Erythroblast (primary cell): ENCODE measurements around the gene DLGAP5.

Source experiments
- GATA1 ChIP-seq: IDR thresholded peaks from 2 replicates; pipeline ENCODE4 v1.6.1; 2011; ENCODE audit warnings: low read depth, mild to moderate bottlenecking, control low read depth, low read length, moderate library complexity
- POLR2A ChIP-seq: IDR thresholded peaks from 2 replicates; pipeline ENCODE4 v1.6.1; 2011; ENCODE audit warnings: mild to moderate bottlenecking, low read length

DNA sequence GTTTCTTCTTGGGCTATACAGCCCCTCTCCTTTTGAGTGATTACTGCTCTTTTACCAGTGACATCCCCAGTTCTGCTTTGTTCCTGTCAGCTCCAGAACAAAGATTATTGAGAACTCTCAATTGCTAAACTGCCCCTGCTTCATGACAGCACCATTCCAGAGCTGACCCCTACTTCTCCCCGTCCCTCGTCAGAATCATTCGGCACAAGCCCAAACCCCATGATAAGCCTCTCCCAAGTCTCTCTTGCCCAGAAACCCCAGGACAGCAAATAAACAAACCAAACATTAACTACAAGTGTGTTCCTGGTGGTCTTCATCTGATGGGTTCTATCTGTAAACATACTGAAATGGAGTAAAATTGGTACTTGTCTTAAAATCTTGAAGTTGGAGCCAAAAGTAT is 9.3 kb upstream of the DLGAP5 start:
- no peak for TF ChIP-seq POLR2A
- no peak for TF ChIP-seq GATA1
